Activated naive CD8-positive, alpha-beta T cell treated with anti-CD3 and anti-CD28 coated beads, Interleukin-2, amount 50 U/mL, for 24 hours (primary cell): Measurements from ENCODE around the gene LRSAM1.

ENCODE experiments used
- ATAC-seq: fragments of 150-1000 bp; cut with Tn5 transposase; one replicate; pipeline ENCODE4 v1.10.0; 2021
- DNase-seq: peaks from one replicate; pipeline ENCODE4 v3.0.0; 2021
- H3K27ac Mint-ChIP-seq: one replicate; pipeline ENCODE4 v1.8.0; 2021; ENCODE audit warnings: mild to moderate bottlenecking, mixed read lengths
- H3K27me3 Mint-ChIP-seq: one replicate; pipeline ENCODE4 v1.8.0; 2021; ENCODE audit warnings: mixed read lengths
- H3K36me3 Mint-ChIP-seq: one replicate; pipeline ENCODE4 v1.8.0; 2021; ENCODE audit warnings: low read depth, mixed read lengths
- H3K4me1 Mint-ChIP-seq: one replicate; pipeline ENCODE4 v1.8.0; 2021; ENCODE audit warnings: mixed read lengths
- H3K4me3 Mint-ChIP-seq: one replicate; pipeline ENCODE4 v1.8.0; 2021; ENCODE audit warnings: mild to moderate bottlenecking, moderate library complexity, mixed read lengths
- H3K9me3 Mint-ChIP-seq: one replicate; pipeline ENCODE4 v1.8.0; 2021; ENCODE audit warnings: mixed read lengths

LRSAM1 gene

GRCh38 chr9:127545196-127546124, 94.2 kb downstream of the LRSAM1 start:
- no peak overlapping the region for H3K4me3 Mint-ChIP-seq

GRCh38 chr9:127546125-127546832, 95.0 kb downstream of the LRSAM1 start:
- no peaks in the 10 kb centered on the region for H3K36me3 Mint-ChIP-seq
- ATAC-seq (no peak), DNase-seq (no peak)
- H3K27me3 Mint-ChIP-seq, result no peaks in the 10 kb centered on the region
- no peak overlapping the region for H3K4me3 Mint-ChIP-seq
- no peak overlapping the region for H3K27ac Mint-ChIP-seq
- H3K9me3 Mint-ChIP-seq, result no peaks in the 10 kb centered on the region
- peaks cover 2% of the 10 kb centered on the region for H3K4me1 Mint-ChIP-seq

More at GRCh38 chr9:127545196-127546124, 94.2 kb downstream of the LRSAM1 start:
- H3K27me3 Mint-ChIP-seq, result no peaks in the 10 kb centered on the region
- H3K9me3 Mint-ChIP-seq, result no peaks in the 10 kb centered on the region
- DNase-seq, result no peak
- H3K4me1 Mint-ChIP-seq, result peaks cover 2% of the 10 kb centered on the region
- no peak overlapping the region for H3K27ac Mint-ChIP-seq
- ATAC-seq, result no peak
- H3K36me3 Mint-ChIP-seq, result no peaks in the 10 kb centered on the region

GRCh38 chr9:127548352-127548881, 97.1 kb downstream of the LRSAM1 start:
- no peak for DNase-seq
- Mint-ChIP-seq H3K27me3 (no peaks in the 10 kb centered on the region), H3K4me3 (no peak overlapping the region), H3K36me3 (no peaks in the 10 kb centered on the region), H3K4me1 (peaks cover 2% of the 10 kb centered on the region), H3K27ac (no peak overlapping the region), H3K9me3 (no peaks in the 10 kb centered on the region)
- ATAC-seq, result no peak

GRCh38 chr9:127549218-127549617, 97.9 kb downstream of the LRSAM1 start:
- ATAC-seq (no peak), DNase-seq (no peak)
- peaks cover 2% of the 10 kb centered on the region for H3K4me1 Mint-ChIP-seq
- H3K36me3 Mint-ChIP-seq, result no peaks in the 10 kb centered on the region
- no peaks in the 10 kb centered on the region for H3K9me3 Mint-ChIP-seq
- H3K27me3 Mint-ChIP-seq, result no peaks in the 10 kb centered on the region
- no peak overlapping the region for H3K4me3 Mint-ChIP-seq
- H3K27ac Mint-ChIP-seq, result no peak overlapping the region

GRCh38 chr9:127549751-127550150, 98.4 kb downstream of the LRSAM1 start:
- H3K4me1 Mint-ChIP-seq, result peaks cover 3% of the 10 kb centered on the region
- no peak for ATAC-seq
- no peak for DNase-seq
- no peak overlapping the region for H3K4me3 Mint-ChIP-seq
- H3K36me3 Mint-ChIP-seq, result no peaks in the 10 kb centered on the region
- no peak overlapping the region for H3K27ac Mint-ChIP-seq
- H3K9me3 Mint-ChIP-seq, result no peaks in the 10 kb centered on the region
- no peaks in the 10 kb centered on the region for H3K27me3 Mint-ChIP-seq

GRCh38 chr9:127550282-127550681, 99.0 kb downstream of the LRSAM1 start:
- Mint-ChIP-seq H3K27ac (no peak overlapping the region), H3K9me3 (no peaks in the 10 kb centered on the region), H3K4me3 (no peak overlapping the region), H3K27me3 (no peaks in the 10 kb centered on the region), H3K4me1 (peaks cover 9% of the 10 kb centered on the region), H3K36me3 (no peaks in the 10 kb centered on the region)
- ATAC-seq, result no peak
- no peak for DNase-seq

GRCh38 chr9:127550751-127551150, 99.4 kb downstream of the LRSAM1 start:
- DNase-seq (no peak), ATAC-seq (no peak)
- Mint-ChIP-seq H3K27me3 (no peaks in the 10 kb centered on the region), H3K36me3 (no peaks in the 10 kb centered on the region), H3K4me3 (no peak overlapping the region), H3K9me3 (no peaks in the 10 kb centered on the region), H3K27ac (no peak overlapping the region), H3K4me1 (peaks cover 13% of the 10 kb centered on the region)
